Measurements from ENCODE around the gene ZNF683.
"Not testable (repeated sequence)": the region's sequence is repeated elsewhere in the genome, so short reads cannot be mapped to it uniquely, and the experiment has no call there.

Gene ZNF683

DNA sequence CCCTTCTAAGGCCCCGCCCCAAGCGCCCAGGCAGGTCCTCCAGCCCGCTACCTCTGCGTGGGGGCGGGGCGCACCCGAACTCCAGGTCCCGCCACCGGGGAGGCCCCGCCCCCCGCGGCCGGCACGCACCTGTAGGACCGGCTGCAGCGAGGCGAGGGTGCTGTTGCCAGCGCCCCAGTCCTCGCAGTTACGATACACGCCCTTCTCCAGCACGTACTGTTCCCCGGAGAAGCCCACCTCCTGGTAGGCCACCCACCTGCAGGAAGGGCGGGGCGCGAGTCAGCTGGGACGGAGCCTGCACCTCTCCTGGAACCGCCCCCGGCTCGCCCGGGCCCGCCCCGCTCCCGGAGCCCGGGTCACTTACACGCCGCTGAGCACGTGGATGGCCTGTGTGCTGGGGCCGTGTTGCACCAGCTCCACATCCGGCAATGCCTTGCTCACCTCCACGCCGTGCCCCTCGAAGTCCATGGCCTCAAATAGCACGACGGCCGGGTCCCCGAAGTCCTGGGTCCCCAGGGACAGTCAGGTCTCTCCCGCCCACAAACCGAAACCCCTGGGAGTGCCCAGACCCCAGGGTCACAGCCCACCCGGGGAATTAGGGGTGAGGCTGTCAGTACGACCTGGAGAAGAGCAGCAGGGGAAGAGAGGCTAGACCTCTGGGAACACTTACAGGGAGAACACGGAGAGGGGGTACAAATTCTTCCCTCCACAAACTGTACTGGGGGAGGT lies 35.9 kb downstream of the ZNF683 start:
- peak; percentile 36 for DNase-seq (ENCODE audit: low spot score)

DNA sequence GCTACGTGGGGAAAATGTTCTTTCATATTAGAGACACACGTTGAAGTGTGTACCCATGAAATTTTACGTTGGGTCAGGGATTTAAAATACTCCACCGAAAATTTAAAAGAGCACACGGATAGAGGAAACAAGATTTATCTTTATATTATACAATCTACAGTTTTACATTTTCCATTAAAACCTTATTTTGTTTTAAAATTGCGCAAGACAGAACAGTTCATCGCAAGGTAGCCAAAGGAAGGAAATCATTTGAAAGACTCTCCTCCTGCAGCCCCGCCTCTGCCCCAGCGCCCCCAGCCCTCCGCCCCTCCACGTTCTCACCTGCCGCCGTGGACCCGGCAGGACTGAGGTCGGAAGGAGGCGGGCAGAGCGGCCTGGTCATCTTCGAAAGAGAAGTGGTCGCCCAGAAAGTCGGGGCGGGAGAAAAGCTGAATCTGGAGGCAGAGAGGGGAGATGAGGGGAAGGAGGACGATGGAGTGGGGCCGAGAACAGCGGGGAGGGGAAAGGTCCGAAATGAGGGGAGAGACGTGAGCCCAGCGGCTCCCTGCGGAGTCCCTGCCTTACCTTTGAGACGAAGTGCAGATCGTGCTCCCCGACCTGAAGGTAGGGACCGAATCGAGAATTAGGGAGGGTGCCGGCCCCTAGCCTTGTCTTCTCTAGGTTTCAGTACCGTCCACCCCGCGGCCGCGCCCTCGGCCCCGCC lies 36.6 kb downstream of the ZNF683 start:
- no peak for DNase-seq (ENCODE audit: low spot score)

DNA sequence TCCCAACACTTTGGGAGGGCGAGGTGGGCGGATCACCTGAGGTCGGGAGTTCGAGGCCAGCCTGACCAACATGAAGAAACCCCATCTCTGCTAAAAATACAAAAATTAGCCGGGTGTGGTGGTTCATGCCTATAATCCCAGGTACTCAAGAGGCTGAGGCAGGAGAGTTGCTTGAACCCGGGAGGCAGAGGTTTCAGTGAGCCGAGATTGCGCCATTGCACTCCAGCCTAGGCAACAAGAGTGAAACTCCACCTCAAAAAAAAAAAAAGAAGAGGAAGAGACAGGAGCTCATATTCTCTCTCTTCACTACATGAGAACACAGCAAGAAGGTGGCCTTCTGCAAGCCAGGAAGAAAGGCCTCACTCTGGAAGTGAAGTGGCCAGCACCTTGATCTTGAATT lies 39.2 kb downstream of the ZNF683 start:
- DNase-seq (ENCODE audit: low spot score), result not testable (repeated sequence)

DNA sequence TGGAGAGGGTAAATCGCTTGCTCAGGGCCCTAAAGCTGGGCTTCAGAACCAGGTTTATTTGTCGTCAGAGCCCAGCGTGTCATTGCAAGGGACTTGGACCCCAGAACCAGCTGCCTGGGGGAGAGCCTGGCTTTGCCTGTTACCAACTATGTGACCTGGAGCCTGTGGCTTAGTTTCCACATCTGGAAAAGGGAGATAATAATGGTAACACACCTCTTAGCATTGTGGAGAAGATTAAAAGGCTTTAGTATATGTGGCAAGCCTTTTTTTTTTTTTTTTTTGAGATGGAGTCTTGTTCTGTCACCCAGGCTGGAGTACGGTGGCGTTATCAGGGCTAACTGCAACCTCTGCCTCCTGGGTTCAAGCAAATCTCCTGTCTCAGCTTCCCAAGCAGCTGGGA lies 42.3 kb downstream of the ZNF683 start:
- DNase-seq (ENCODE audit: low spot score), result no peak

DNA sequence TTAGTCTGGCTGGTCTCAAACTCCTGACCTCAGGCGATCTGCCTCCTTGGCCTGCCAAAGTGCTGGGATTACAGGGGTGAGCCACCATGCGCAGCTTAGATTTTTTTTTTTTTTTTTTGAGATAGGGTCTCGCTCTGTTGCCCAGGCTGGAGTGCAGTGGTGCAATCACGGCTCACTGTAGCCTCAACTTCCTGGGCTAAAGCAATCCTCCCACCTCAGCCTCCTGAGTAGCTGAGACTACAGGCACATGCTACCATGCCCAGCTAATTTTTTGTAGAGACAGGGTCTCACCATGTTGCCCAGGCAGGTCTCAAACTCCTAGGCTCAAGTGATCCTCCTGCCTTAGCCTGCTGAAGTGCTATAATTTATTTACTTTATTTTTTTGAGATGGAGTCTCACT lies 43.2 kb downstream of the ZNF683 start:
- DNase-seq (ENCODE audit: low spot score), result not testable (repeated sequence)

DNA sequence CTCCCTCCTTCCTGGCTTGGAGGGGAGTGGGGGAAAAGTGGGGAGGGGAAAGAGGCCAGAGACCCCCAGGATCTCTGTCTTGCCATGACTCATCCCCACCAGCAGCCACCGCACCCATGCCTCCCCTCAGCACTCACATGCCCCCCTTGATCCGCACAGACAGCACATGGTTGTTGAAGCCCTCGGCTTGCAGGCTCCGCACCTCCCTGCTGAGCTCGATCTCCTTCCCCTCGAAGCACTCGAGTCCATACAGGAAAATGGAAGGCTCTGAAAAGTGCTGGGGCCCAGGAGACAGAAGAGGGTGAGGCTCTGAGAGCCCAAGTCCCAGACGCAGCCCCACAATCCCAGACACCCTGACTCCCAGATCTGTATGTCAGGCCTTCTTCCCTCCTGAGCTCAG lies 44.0 kb downstream of the ZNF683 start:
- DNase-seq (ENCODE audit: low spot score), result no peak

DNA sequence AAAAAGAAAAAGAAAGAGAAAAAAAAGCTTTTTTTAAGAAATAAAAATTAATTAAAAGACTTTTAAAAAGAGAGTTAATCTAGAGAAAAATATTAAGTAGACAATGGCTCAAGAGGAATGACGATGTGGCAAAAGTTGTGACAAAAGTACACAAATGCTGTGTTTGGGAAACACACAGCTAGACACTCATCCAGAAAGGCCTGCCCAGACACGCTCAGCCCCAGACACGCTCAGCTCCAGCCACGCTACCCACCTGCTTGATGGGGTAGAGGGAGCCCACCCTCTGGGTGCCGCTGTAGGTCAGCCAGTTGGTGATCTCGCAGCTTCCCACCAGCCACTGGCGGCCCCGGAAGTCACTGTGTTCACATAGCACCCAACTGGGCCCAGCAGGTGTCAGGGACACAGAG lies 44.6 kb downstream of the ZNF683 start:
- no peak for DNase-seq (ENCODE audit: low spot score)

DNA sequence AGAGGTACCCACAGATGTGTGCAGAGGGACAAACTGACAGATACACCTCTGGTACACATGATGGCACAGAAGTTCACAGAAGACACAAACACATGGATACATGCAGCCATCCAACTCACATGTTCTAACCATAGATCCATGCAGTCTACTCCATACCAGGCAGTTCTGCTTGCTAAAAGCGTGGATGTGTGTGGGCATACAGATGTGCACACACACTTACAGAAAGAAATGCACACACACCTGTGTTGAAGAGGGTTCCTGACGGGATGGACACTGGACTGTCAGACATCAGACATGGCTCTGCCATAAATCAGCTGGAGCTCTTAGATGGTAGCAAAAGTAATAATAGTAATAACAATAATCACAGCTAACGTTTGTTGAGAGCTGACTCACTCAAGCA lies 48.0 kb downstream of the ZNF683 start:
- DNase-seq (ENCODE audit: low spot score), result no peak

DNA sequence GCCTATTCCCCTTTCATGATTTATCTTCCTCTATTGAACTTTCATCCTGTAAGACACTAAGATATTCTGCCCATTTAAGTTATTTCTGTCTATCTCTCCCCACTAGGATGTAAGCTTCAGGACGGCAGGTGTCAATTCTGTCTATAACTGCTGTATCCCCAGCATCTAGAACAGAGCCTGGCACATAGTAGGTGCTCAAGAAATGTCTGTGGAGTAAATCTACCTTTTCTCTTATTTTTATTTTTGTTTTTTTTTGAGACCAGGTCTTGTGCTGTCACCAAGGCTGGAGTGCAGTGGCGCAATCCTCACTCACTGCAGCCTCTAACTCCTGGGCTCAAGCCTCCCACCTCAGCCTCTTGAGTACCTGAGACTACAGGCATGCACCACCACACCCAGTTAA lies 49.2 kb downstream of the ZNF683 start:
- no peak for DNase-seq (ENCODE audit: low spot score)

DNA sequence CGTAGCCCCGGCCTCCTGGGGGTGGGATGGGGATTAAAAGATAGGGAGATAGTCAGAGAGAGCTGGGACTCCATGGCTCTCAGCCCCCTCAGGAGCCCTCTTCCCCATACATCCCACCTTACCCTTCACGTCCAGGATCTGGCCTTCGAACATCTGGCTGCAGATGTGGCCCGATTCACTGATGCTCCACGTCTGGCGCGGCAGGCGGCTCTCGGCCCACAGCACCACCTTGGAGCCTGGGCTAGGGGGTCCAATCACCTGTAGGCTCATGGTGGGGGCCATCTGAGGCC lies 50.6 kb downstream of the ZNF683 start:
- DNase-seq (ENCODE audit: low spot score), result no peak

DNA sequence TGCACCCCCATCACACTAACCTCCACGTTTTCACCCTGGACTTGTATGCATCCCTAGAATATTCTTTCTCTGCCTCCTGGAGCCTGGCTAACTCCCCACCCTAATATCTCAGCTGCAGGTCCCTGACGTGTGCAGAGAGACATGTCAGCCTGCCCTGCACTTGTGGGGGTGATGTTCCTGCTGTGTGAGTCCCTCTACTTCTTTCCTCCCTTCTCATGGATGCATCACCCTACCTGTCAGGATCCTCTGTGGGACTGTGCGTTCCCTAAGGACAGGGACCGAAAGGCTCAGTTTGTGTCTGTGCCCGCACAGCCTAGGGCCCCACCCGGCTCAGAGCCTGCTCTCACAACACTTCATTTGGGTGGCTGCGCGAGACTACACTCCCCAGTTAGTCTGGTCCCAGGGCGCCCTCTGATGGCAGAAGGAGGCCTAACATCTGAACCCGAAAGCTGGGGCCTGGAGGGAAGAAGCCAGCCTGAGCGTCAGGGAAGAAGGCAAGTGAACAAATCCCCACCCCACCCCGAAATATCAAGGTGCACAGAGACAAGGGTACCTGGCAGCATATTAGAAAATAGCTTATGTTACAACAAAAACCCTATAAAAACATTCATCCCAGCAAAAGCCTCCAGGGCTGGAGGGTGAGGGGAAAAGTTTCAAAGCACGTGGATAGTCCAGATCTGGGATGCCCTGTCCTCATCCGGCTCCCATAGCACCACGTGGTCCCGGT lies 51.1 kb downstream of the ZNF683 start:
- peak; percentile 93 for DNase-seq (ENCODE audit: low spot score)

DNA sequence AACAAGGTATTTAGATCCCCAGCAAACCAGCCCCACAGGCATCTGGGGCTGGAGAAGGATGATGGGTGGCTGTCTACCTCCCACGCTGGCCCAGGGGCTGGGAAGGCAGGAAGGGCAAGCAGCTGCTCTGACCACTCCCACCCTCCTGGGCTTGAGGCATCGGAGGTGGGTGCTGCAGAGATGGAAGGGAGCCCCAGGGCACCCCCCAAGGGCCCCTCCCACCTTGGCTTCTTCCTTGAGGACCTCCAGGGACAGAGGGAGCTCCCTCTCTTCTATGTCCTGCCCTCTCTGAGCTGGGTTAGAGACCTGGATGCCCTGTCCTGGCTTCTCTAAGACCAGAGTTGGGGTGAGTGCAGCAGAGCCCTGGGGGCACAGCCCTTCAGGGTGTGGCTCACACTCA lies 51.7 kb downstream of the ZNF683 start:
- DNase-seq (ENCODE audit: low spot score), result no peak

DNA sequence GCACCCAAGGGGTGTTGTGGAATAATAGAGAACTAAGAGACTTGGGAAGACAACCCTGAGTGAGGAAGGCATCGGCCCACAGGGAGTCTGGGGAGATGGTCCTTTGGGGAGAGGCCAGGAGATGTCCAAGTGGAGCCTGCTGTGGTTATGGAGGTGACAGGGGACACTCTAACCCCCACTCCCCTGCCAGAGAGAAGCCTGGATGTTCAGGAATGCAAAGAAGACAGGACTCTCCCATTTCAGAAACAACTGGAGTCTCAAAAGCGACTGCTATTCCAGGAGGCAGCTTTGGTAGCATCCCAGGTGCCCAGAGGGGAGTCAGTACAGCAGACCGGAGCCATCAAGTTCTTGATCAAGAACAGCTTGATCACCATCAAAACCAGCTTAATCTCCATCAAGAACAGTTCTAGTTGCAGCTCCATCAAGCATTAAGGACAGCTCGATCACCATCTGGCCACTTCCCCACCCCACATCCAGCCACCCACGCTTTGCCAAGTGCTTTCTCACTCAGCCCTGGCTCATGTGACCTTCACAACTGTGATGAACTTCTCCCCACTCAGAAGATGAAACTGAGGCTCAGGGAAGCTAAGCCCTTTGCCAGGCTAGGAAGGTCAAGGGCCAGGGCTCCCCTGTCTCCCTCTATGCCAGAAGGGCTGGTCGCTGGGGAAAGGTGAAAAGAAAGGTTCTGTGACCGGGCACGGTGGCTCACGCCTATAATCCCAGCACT lies 54.0 kb downstream of the ZNF683 start:
- DNase-seq (ENCODE audit: low spot score), result no peak

DNA sequence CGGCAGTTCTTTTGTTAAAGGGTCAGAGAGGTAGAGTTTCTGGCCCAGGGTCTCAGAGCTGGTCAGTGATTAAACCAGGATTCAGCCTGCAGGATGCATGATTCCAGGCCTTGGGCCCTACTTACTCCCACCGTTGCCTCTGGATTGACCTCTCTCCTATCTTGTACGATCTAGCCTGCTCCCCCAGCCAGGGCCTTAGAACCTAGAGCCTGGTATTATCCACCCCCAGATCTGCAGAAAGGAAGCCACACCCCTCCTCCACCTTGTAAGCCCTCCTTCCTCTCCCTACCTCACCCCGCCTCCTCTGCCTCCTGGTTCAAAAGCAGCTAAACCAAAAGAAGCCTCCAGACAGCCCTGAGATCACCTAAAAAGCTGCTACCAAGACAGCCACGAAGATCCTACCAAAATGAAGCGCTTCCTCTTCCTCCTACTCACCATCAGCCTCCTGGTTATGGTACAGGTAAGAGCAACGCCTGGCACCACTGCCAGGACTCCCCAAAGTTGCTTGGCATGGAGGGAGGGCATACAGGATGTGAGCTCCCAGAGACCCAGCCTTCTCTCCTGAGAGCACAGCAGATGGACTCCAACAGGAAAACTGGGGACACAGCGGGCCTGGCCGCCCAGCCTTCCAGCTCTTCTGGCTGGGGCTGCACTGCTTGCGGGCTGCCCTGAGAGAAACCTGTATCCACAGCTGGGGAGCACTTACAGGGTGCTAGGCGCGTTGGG lies 54.8 kb downstream of the ZNF683 start, which contains the start of gene CD52:
TSS of gene CD52 (plus strand) at position 347 of the 726 bp plus-strand sequence. CDS start at position 407, 60 bp downstream.
- no peak for DNase-seq (ENCODE audit: low spot score)

DNA sequence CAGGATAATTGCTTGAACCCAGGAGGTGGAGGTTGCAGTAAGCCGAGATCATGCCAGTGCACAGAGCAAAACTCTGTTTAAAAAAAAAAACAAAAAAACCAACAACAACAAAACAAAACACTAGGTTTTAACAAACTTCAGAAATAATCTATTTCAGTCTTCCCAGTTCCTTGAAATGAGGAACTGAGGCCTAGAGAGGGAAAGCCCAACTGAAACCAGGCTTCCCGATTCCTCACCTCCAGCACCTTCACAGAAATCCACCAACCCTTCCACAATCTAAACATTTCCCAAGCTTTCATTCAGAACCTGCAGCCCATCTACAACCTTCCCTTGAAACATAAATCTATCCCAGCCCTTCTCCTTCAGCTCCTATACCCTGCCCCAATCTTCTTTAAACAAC lies 55.4 kb downstream of the ZNF683 start:
- DNase-seq (ENCODE audit: low spot score), result no peak

DNA sequence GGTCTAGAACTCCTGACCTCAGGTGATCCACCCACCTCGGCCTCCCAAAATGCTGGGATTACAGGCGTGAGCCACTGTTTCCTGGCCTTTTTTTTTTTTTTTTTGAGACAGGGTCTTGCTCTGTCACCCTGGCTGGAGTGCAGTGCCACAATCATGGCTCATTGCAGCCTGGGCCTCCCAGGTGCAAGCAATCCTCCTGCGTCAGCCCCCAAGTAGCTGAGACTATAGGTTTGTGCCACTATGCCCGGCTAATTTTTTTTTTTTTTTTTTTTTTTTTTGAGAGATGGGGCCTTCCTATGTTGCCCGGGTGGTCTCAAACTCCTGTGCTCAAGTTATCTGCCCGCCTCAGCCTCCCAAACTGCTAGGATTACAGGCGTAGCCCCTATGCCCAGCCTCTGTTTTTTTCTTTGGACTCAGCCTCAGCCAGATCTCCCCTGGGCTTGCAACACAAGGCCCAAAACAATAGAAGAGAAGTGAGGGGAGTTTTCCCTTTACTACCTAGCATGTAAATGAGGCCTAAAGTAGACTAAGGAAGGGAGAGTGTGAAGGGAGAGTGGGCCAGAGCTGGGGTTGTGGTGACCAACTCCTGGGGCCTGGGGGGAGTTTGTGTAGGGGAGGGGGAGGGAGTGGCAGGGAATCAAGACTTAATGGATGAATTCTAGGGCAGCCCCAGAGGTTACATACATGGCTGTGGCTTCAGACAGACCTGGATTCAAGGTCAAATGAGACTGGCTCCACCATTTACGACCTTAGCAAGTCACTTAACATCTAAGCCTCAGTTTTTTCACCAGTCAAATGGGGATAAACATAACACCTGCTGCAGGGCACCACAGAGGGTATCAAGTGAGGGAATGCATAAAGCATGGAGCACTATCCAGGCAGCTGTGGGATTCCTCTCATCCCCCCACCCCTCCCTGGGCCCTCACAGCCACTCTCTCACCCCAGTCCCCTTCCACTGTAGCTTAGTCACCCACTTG lies 56.4 kb downstream of the ZNF683 start:
- DNase-seq (ENCODE audit: low spot score), result no peak

DNA sequence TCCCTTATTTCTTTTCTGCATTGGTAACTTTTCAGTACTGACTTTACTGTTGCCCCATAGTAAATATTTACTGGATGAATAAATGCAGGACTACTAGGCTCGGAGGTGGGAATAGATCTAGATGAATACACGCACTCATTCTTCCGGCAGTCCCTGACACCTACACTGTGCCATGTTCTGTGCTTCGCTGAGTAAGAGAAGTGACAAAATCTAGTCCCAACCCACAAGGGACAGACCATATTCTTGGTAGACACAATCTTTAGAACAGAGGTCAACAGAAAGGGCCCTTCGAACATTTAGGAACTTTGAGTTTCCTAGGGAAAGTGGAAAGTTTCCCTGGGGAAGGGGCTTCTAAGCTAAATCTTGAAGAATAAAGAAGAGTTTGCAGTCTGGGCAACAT lies 58.0 kb downstream of the ZNF683 start:
- no peak for DNase-seq (ENCODE audit: low spot score)

Measured in AG08395 (cell line).